Upper lobe of left lung (tissue), 6 donors: ENCODE results near the gene LANCL3. TPM values are rescaled to one million over a fixed set of nuclear protein-coding genes. Genes with fewer than 3 reads are reported as not detected.
A peak's percentile ranks its signal among the peaks of the same experiment; 100 is the strongest.

Experiments
- ATAC-seq, 2 donors: fragments of 200-7000 bp; cut with Tn5 transposase; one replicate each; pipeline ENCODE4 v1.9.1; 2022; ENCODE audit warnings: mild to moderate bottlenecking in 2 of 2, moderate library complexity in 2 of 2; ENCODE audit not compliant: low FRiP score in 2 of 2
- DNase-seq, 2 donors: peaks; one replicate each; pipeline ENCODE4 v3.0.0-alpha.2; 2019 to 2020
- H3K27ac ChIP-seq, 4 donors: fragments of 200-600 bp; sonication (generic); one replicate each; pipeline ENCODE4 v1.5.1; 2016 to 2019
- H3K27me3 ChIP-seq, 4 donors: fragments of 200-600 bp; sonication (generic); one replicate each; pipeline ENCODE4 v1.5.1; 2017 to 2019
- H3K36me3 ChIP-seq, 4 donors: fragments of 200-600 bp; sonication (generic); one replicate each; pipeline ENCODE4 v1.5.1; 2016 to 2019
- H3K4me1 ChIP-seq, 4 donors: fragments of 200-600 bp; sonication (generic); one replicate each; pipeline ENCODE4 v1.5.1; 2018 to 2019
- H3K4me3 ChIP-seq, 4 donors: fragments of 200-600 bp; sonication (generic); one replicate each; pipeline ENCODE4 v1.5.1; 2017 to 2019; ENCODE audit warnings: mild to moderate bottlenecking in 2 of 4, moderate library complexity in 1 of 4
- H3K9me3 ChIP-seq, 4 donors: fragments of 200-600 bp; sonication (generic); one replicate each; pipeline ENCODE4 v1.5.1; 2018 to 2019
- EP300 ChIP-seq, 4 donors: sonication (generic); formaldehyde crosslinking; IDR thresholded peaks; one replicate each; pipeline ENCODE4 v1.5.1; 2017; ENCODE audit warnings: antibody characterized with exemption in 4 of 4, control low read depth in 2 of 4
- POLR2A ChIP-seq, 4 donors: fragments of 450-650 bp; IDR thresholded peaks; one replicate each; pipeline ENCODE4 v1.5.1; 2016 to 2017; ENCODE audit warnings: antibody characterized with exemption in 4 of 4, mild to moderate bottlenecking in 2 of 4
- POLR2AphosphoS5 ChIP-seq, 2 donors: sonication (generic); formaldehyde crosslinking; IDR thresholded peaks; one replicate each; pipeline ENCODE4 v1.5.1; 2017; ENCODE audit warnings: antibody characterized with exemption in 2 of 2
- WGBS, 2 donors: methylation state at CpG; one replicate each; pipeline ENCODE4 v1.1.5; 2017 to 2018; 5-methylcytosine and 5-hydroxymethylcytosine counted together
- total RNA-seq, 6 donors: library from RNA; depleted of rRNA in 4 of 6; stranded (reverse); fragments of >200 nt in 4 of 6; gene quantifications; one replicate each; pipeline versions ENCODE4 v1.1.0 to v1.2.1, GENCODE V29; 2016 to 2021
- TF ChIP-seq, protein P1 (sequence below), 6 experiments: fragments of 450-650 bp in 4 of 6; fragments of 200-600 bp in 2 of 6; sonication (generic) in 2 of 6; IDR thresholded peaks; one replicate each; pipeline ENCODE4 v1.5.1; 2016 to 2019; ENCODE audit warnings: antibody characterized with exemption in 6 of 6
- donor health status: DM: no; HTN: no; CAD: no; lungs with moderate emphysema.
- donor health status: DM: no; HTN: yes; CAD: no; lungs with severe emphysema.

Gene LANCL3
- total RNA-seq, 6 donors from 2014 or later: 0.84 to 2.9 (median 1.8) TPM

GRCh38 chrX:37599729-37600128, 28.3 kb downstream of the LANCL3 start:
- no peaks in the 10 kb centered on the region for H3K9me3 ChIP-seq
- 23 to 31% methylated on average over 2 of the region's 2 CpGs for WGBS, 2 donors
- no peaks in the 10 kb centered on the region for H3K36me3 ChIP-seq
- no peak overlapping the region for H3K27ac ChIP-seq
- DNase-seq: peak in 1 of 2 donors; percentile 24
- H3K4me1 ChIP-seq: no peaks in the 10 kb centered on the region
- TF ChIP-seq EP300 (IDR thresholded peaks at IDR 0.05) (no peak), POLR2AphosphoS5 (IDR thresholded peaks at IDR 0.05) (no peak), POLR2A (IDR thresholded peaks at IDR 0.05) (no peak)
- TF ChIP-seq, protein P1, sequence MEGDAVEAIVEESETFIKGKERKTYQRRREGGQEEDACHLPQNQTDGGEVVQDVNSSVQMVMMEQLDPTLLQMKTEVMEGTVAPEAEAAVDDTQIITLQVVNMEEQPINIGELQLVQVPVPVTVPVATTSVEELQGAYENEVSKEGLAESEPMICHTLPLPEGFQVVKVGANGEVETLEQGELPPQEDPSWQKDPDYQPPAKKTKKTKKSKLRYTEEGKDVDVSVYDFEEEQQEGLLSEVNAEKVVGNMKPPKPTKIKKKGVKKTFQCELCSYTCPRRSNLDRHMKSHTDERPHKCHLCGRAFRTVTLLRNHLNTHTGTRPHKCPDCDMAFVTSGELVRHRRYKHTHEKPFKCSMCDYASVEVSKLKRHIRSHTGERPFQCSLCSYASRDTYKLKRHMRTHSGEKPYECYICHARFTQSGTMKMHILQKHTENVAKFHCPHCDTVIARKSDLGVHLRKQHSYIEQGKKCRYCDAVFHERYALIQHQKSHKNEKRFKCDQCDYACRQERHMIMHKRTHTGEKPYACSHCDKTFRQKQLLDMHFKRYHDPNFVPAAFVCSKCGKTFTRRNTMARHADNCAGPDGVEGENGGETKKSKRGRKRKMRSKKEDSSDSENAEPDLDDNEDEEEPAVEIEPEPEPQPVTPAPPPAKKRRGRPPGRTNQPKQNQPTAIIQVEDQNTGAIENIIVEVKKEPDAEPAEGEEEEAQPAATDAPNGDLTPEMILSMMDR (IDR thresholded peaks at IDR 0.05): no peak
- H3K27me3 ChIP-seq: no peaks in the 10 kb centered on the region
- no peak for ATAC-seq
- no peak overlapping the region for H3K4me3 ChIP-seq

GRCh38 chrX:37603938-37604409, 32.5 kb downstream of the LANCL3 start:
- no peaks in the 10 kb centered on the region for H3K9me3 ChIP-seq
- H3K4me1 ChIP-seq: no peaks in the 10 kb centered on the region
- no peaks in the 10 kb centered on the region for H3K27me3 ChIP-seq
- ATAC-seq: no peak
- no peak overlapping the region for H3K27ac ChIP-seq
- WGBS, 2 donors: 54 to 60% methylated on average over 1 of the region's 1 CpG
- no peak for DNase-seq
- no peak overlapping the region for H3K4me3 ChIP-seq
- H3K36me3 ChIP-seq: no peaks in the 10 kb centered on the region
- TF ChIP-seq EP300 (IDR thresholded peaks at IDR 0.05) (no peak), POLR2A (IDR thresholded peaks at IDR 0.05) (no peak), POLR2AphosphoS5 (IDR thresholded peaks at IDR 0.05) (no peak)
- TF ChIP-seq, protein P1 (IDR thresholded peaks at IDR 0.05): no peak

DNA sequence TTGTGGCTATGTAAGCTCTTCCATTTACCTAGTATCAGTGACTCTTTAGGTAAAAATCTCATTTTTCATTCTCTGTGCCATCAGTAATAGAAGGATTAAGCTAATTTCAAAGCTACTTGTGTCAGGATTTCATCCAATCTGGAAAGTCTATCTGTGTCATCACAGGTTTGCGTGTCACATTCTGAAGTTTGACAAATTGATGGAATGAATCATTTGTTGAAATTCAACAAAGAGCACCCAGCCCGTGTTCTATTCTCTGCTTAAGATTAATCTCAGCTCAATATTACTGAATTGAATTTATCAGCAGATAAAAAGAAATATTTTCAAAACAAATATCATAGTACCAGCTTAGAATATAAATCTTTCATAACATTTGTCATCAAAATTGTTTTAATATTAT, 35.8 kb downstream of the LANCL3 start:
- DNase-seq (no peak), ATAC-seq (no peak)
- no peak overlapping the region for H3K27ac ChIP-seq
- no peak overlapping the region for H3K4me3 ChIP-seq
- 59 to 70% methylated on average over 2 of the region's 2 CpGs for WGBS, 2 donors
- no peaks in the 10 kb centered on the region for H3K9me3 ChIP-seq
- H3K27me3 ChIP-seq: no peaks in the 10 kb centered on the region
- TF ChIP-seq POLR2AphosphoS5 (IDR thresholded peaks at IDR 0.05) (no peak), EP300 (IDR thresholded peaks at IDR 0.05) (no peak), POLR2A (IDR thresholded peaks at IDR 0.05) (no peak)
- TF ChIP-seq, protein P1 (IDR thresholded peaks at IDR 0.05): no peak
- no peaks in the 10 kb centered on the region for H3K4me1 ChIP-seq
- H3K36me3 ChIP-seq: no peaks in the 10 kb centered on the region

DNA sequence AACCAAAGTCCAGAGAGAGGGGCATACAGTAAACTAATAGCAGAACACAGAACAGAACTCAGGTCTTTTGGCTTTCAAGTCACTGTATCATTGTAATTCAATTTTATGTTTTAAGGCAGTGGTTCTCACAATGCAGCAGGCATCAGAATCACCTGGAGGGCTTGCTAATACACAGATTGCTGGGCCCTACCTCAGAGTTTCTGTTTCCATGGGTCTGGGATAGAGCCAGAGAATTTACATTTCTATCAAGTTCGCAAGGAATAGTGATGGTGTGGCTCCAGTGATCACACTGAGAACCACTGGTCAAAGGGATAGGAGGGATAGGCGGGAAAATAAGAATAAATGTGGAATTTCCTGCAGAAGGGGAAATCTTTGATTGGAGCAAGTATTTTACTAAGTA, 36.7 kb downstream of the LANCL3 start:
- no peak overlapping the region for H3K4me3 ChIP-seq
- ATAC-seq (no peak), DNase-seq (no peak)
- TF ChIP-seq EP300 (IDR thresholded peaks at IDR 0.05) (no peak), POLR2A (IDR thresholded peaks at IDR 0.05) (no peak), POLR2AphosphoS5 (IDR thresholded peaks at IDR 0.05) (no peak)
- TF ChIP-seq, protein P1 (IDR thresholded peaks at IDR 0.05): no peak
- no peak overlapping the region for H3K27ac ChIP-seq
- no peaks in the 10 kb centered on the region for H3K36me3 ChIP-seq
- no peaks in the 10 kb centered on the region for H3K4me1 ChIP-seq
- H3K27me3 ChIP-seq: no peaks in the 10 kb centered on the region
- no peaks in the 10 kb centered on the region for H3K9me3 ChIP-seq
- WGBS, 2 donors: 38 to 83% methylated on average over 2 of the region's 2 CpGs

DNA sequence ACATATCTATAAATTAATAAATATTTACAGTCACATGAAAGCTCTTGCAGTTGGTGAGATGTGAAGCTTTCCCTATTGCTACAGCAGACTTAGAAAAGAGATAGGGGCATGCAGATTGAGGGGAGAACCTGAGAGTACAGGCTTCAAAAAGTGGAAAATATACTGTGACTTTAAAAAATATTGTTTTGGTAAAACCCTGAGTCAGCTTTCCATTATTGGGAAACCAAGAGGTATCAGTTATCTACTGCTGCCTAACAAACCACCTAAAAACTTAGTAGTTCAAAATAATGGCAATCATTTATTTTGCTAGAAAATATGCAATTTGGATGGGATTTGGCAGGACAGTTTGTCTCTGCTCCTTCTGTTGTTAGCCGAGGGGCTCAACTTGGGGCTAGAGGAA, 38.3 kb downstream of the LANCL3 start:
- Histone ChIP-seq H3K27ac (no peak overlapping the region), H3K4me1 (no peaks in the 10 kb centered on the region), H3K27me3 (no peaks in the 10 kb centered on the region), H3K9me3 (no peaks in the 10 kb centered on the region), H3K4me3 (no peak overlapping the region), H3K36me3 (no peaks in the 10 kb centered on the region)
- WGBS, 2 donors: 83 to 89% methylated on average over 1 of the region's 1 CpG
- DNase-seq (no peak), ATAC-seq (no peak)
- TF ChIP-seq, protein P1 (IDR thresholded peaks at IDR 0.05): no peak
- TF ChIP-seq POLR2AphosphoS5 (IDR thresholded peaks at IDR 0.05) (no peak), EP300 (IDR thresholded peaks at IDR 0.05) (no peak)
